ENCODE data around the gene FGF8. TPM values are rescaled to one million over a fixed set of nuclear protein-coding genes. Genes with fewer than 3 reads are reported as not detected.

FGF8 gene
- total RNA-seq, 1 experiment from 2014 or later: 14.3 TPM

GRCh38 chr10:101774589-101775272, 1.2 kb downstream of the FGF8 start:
- Histone ChIP-seq H3K27ac (ENCODE audit: insufficient read length, low read depth, low read length) (no peak overlapping the region), H3T11ph (ENCODE audit: low read length) (no peak overlapping the region), H3K14ac (ENCODE audit: insufficient read depth, low read length) (no peak overlapping the region), H3K23me2 (ENCODE audit: insufficient read length, low read depth, low read length, poor library complexity, severe bottlenecking) (peaks cover 29% of the 10 kb centered on the region), H3K9me3 (ENCODE audit: control insufficient read depth, low read depth, low read length) (no peaks in the 10 kb centered on the region), H4K91ac (ENCODE audit: insufficient read length, low read depth, low read length) (no peak overlapping the region), H3K56ac (ENCODE audit: insufficient read length, low read depth, low read length) (no peak overlapping the region), H2BK20ac (ENCODE audit: low read depth, low read length, poor library complexity, severe bottlenecking) (no peak overlapping the region), H4K8ac (replicated peaks; ENCODE audit: insufficient read length, low read depth, low read length) (no peak overlapping the region), H3K9ac (ENCODE audit: extremely low read depth, insufficient read length, low read length) (no peak overlapping the region), H2AK5ac (ENCODE audit: insufficient read length, low read length) (no peak overlapping the region), H2BK12ac (ENCODE audit: insufficient read length, low read depth, low read length) (no peak overlapping the region), H4K20me1 (ENCODE audit: control insufficient read depth, insufficient read depth, insufficient read length) (no peaks in the 10 kb centered on the region), H2AFZ (ENCODE audit: low read length) (no peak overlapping the region), H3K18ac (ENCODE audit: insufficient read length, low read depth, low read length) (no peak overlapping the region), H3K27me3 (ENCODE audit: insufficient read depth, low read length) (peaks cover 54% of the 10 kb centered on the region), H2BK5ac (ENCODE audit: insufficient read length, low read length) (no peak overlapping the region), H4K5ac (ENCODE audit: insufficient read length, low read depth, low read length) (no peak overlapping the region), H3K4me2 (ENCODE audit: insufficient read depth, insufficient read length, low read length) (peak overlapping the region; percentile 42), H2BK120ac (ENCODE audit: low read depth, low read length, poor library complexity, severe bottlenecking) (no peak overlapping the region), H3K4ac (ENCODE audit: low read depth, low read length) (no peak overlapping the region), H3K79me1 (ENCODE audit: insufficient read depth, low read depth, low read length, poor library complexity, severe bottlenecking) (no peaks in the 10 kb centered on the region), H3K79me2 (ENCODE audit: insufficient read depth, low read length) (no peaks in the 10 kb centered on the region), H3K23ac (ENCODE audit: insufficient read length, low read depth, low read length) (no peak overlapping the region), H2BK15ac (ENCODE audit: low read depth, low read length) (no peak overlapping the region), H3K4me1 (ENCODE audit: insufficient read depth, low read length) (peaks cover 7% of the 10 kb centered on the region; the same call in 1 of the 2 replicates)
- Mint-ChIP-seq H3K27ac (no peak overlapping the region), H3K4me1 (peaks cover 53 to 63% of the 10 kb centered on the region in 2 experiments), H3K4me3 (peak overlapping the region; percentile 52 to 80), H3K36me3 (ENCODE audit: insufficient read depth in 1 of 3, low read depth in 3 of 3) (peaks cover 3 to 12% (median 6%) of the 10 kb centered on the region in 3 experiments; a peak in 4 of 7 replicates), H3K9me3 (no peaks in the 10 kb centered on the region; a peak in 1 of 5 replicates), H3K27me3 (ENCODE audit: low read depth) (peaks cover 73% of the 10 kb centered on the region)
- no CpG with 5 or more reads among the region's 32 CpGs for WGBS (ENCODE audit: extremely low coverage, insufficient read length, low lambda C conversion rate)
- DNase-seq: peak; percentile 70
- TF ChIP-seq, protein P1, sequence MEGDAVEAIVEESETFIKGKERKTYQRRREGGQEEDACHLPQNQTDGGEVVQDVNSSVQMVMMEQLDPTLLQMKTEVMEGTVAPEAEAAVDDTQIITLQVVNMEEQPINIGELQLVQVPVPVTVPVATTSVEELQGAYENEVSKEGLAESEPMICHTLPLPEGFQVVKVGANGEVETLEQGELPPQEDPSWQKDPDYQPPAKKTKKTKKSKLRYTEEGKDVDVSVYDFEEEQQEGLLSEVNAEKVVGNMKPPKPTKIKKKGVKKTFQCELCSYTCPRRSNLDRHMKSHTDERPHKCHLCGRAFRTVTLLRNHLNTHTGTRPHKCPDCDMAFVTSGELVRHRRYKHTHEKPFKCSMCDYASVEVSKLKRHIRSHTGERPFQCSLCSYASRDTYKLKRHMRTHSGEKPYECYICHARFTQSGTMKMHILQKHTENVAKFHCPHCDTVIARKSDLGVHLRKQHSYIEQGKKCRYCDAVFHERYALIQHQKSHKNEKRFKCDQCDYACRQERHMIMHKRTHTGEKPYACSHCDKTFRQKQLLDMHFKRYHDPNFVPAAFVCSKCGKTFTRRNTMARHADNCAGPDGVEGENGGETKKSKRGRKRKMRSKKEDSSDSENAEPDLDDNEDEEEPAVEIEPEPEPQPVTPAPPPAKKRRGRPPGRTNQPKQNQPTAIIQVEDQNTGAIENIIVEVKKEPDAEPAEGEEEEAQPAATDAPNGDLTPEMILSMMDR (conservative IDR thresholded peaks at IDR 0.05): no peak
